ENCODE data around the gene LYVE1. TPM values are rescaled to one million over a fixed set of nuclear protein-coding genes. Genes with fewer than 3 reads are reported as not detected.

LYVE1 gene, protein sequence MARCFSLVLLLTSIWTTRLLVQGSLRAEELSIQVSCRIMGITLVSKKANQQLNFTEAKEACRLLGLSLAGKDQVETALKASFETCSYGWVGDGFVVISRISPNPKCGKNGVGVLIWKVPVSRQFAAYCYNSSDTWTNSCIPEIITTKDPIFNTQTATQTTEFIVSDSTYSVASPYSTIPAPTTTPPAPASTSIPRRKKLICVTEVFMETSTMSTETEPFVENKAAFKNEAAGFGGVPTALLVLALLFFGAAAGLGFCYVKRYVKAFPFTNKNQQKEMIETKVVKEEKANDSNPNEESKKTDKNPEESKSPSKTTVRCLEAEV
- not detected in 2 replicates for polyA plus RNA-seq (2012; rRNA removed)
- 0.01 TPM in 1 of 2 replicates, not detected in the other for polyA plus RNA-seq (2012; cell fraction: cytosol; rRNA removed)
- polyA plus RNA-seq (2012; cell fraction: nucleus; rRNA removed) = not detected in 2 replicates

- Histone ChIP-seq H3K4me3 (ENCODE audit: low read depth in 2 of 2, low read length in 1 of 2) (no peak within 1 kb of the TSS), H3K27me3 (ENCODE audit: insufficient read depth) (no peaks in the 10 kb centered on the region), H3K4me1 (ENCODE audit: control insufficient read depth in 1 of 2, insufficient read depth in 2 of 2, low read depth in 1 of 2, low read length in 1 of 2) (no peaks in the 10 kb centered on the region), H3K27ac (ENCODE audit: low read depth in 2 of 2, low read length in 1 of 2) (no peak within 1 kb of the TSS), H3K79me2 (ENCODE audit: insufficient read depth) (no peaks in the 10 kb centered on the region), H4K20me1 (ENCODE audit: insufficient read depth) (no peaks in the 10 kb centered on the region), H2AFZ (ENCODE audit: low read depth) (no peak within 1 kb of the TSS), H3K9me3 (no peaks in the 10 kb centered on the region), H3K36me3 (replicated peaks in 1 of 2; ENCODE audit: control insufficient read depth in 1 of 2, insufficient read depth in 2 of 2, low read length in 1 of 2) (no peaks in the 10 kb centered on the region), H3K9ac (no peak within 1 kb of the TSS), H3F3A (replicated peaks; ENCODE audit: insufficient read depth) (no peaks in the 10 kb centered on the region), H3K4me2 (no peak within 1 kb of the TSS), H3K9me2 (no peaks in the 10 kb centered on the region)
- no peak for DNase-seq
- TF ChIP-seq USF2 (IDR thresholded peaks at IDR 0.05; ENCODE audit: borderline replicate concordance, low read depth, low read length) = no peak
- no peak for TF ChIP-seq FOXJ3 (CRISPR knock-in tag; IDR thresholded peaks at IDR 0.05)
- TF ChIP-seq FOSL2 (IDR thresholded peaks at IDR 0.05; ENCODE audit: borderline replicate concordance, low read depth) = no peak
- TF ChIP-seq CHD2 (IDR thresholded peaks at IDR 0.05; ENCODE audit: low read length, partially characterized antibody) = no peak
- no peak for TF ChIP-seq TEAD4 (IDR thresholded peaks at IDR 0.05; ENCODE audit: borderline replicate concordance, insufficient read depth)
- TF ChIP-seq NRF1 (IDR thresholded peaks at IDR 0.05; ENCODE audit: low read depth, low read length) = no peak
- TF ChIP-seq TCF12 (IDR thresholded peaks at IDR 0.05) = no peak
- no peak for TF ChIP-seq USF1 (IDR thresholded peaks at IDR 0.05; ENCODE audit: borderline replicate concordance, low read depth)
- no peak for TF ChIP-seq GABPA (IDR thresholded peaks at IDR 0.05; ENCODE audit: low read depth)
- TF ChIP-seq RFX5 (IDR thresholded peaks at IDR 0.05; ENCODE audit: low read length) = no peak
- TF ChIP-seq, protein P1, sequence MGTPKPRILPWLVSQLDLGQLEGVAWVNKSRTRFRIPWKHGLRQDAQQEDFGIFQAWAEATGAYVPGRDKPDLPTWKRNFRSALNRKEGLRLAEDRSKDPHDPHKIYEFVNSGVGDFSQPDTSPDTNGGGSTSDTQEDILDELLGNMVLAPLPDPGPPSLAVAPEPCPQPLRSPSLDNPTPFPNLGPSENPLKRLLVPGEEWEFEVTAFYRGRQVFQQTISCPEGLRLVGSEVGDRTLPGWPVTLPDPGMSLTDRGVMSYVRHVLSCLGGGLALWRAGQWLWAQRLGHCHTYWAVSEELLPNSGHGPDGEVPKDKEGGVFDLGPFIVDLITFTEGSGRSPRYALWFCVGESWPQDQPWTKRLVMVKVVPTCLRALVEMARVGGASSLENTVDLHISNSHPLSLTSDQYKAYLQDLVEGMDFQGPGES (IDR thresholded peaks at IDR 0.05; ENCODE audit: low read depth, low read length) = no peak
- TF ChIP-seq GATA2 (CRISPR knock-in tag; IDR thresholded peaks at IDR 0.05) = no peak
- TF ChIP-seq RCOR1 (IDR thresholded peaks at IDR 0.05; ENCODE audit: low read length) = no peak
- TF ChIP-seq REST (IDR thresholded peaks at IDR 0.05; ENCODE audit: low read depth, low read length) = no peak
- TF ChIP-seq RXRA (IDR thresholded peaks at IDR 0.05; ENCODE audit: borderline replicate concordance, low read depth) = no peak
- ChIA-PET POLR2A (no interaction called here), CTCF (no interaction called here)
- WGBS (ENCODE audit: low lambda C conversion rate) = 58% methylated on average over 7 of the region's 7 CpGs
Observed at GRCh38 chr11:10568486-10568941, at the start of gene LYVE1. Gene LYVE1 (minus strand): TSS chr11:10568665. CDS start chr11:10568532, 133 bp downstream.
